SK-N-SH (cell line): ENCODE results near the gene CCSER1. TPM values are rescaled to one million over a fixed set of nuclear protein-coding genes. Genes with fewer than 3 reads are reported as not detected.
A peak's percentile ranks its signal among the peaks of the same experiment; 100 is the strongest.

Source experiments
- CTCF ChIA-PET: fragments of 300-600, 350-600 bp; formaldehyde crosslinking; extraction: SDS; loops from one replicate; lab custom pipeline; 2021; lab: Yijun Ruan, JAX
- POLR2A ChIA-PET: fragments of 350-600 bp; sonication (Branson Sonifier 250); formaldehyde crosslinking; extraction: SDS; loops from one replicate; lab custom pipeline; 2020; ENCODE audit warnings: antibody characterized with exemption, inconsistent platforms; lab: Yijun Ruan, JAX
- DNase-seq: peaks from one replicate; pipeline ENCODE4 v3.0.0; 2012
- H2AFZ ChIP-seq: fragments of 200-600 bp; sonication (generic); 2 replicates; pipeline ENCODE4 v1.8.1; 2016; ENCODE audit warnings: antibody characterized with exemption, mild to moderate bottlenecking, low read depth
- H3F3A ChIP-seq: fragments of 200-600 bp; sonication (generic); replicated peaks from 2 replicates; pipeline ENCODE3; 2016; ENCODE audit warnings: antibody characterized with exemption, mild to moderate bottlenecking; ENCODE audit not compliant: insufficient read depth
- H3K27ac ChIP-seq, 2 experiments: fragments of 200-500 bp in 1 of 2; fragments of 200-600 bp in 1 of 2; sonication (Bioruptor generic) in 1 of 2; sonication (generic), shearing (Covaris generic) in 1 of 2; 2 replicates each; pipeline versions ENCODE4 v1.5.1 to v1.6.1; 2014 to 2016; ENCODE audit warnings: low read depth in 2 of 2, inconsistent platforms in 1 of 2, low read length in 1 of 2, mild to moderate bottlenecking in 1 of 2, mixed read lengths in 1 of 2
- H3K27me3 ChIP-seq: fragments of 200-600 bp; sonication (generic), shearing (Covaris generic); 2 replicates; pipeline ENCODE4 v1.6.1; 2016; ENCODE audit warnings: mixed run types; ENCODE audit not compliant: insufficient read depth
- H3K36me3 ChIP-seq, 2 experiments: fragments of 200-500 bp in 1 of 2; fragments of 200-600 bp in 1 of 2; sonication (Bioruptor generic) in 1 of 2; sonication (generic) in 1 of 2; replicated peaks in 1 of 2; 2 replicates each; pipeline versions ENCODE3 to v1.5.1; 2014 to 2016; ENCODE audit warnings: low read length in 1 of 2, mild to moderate bottlenecking in 1 of 2; ENCODE audit not compliant: insufficient read depth in 2 of 2, control insufficient read depth in 1 of 2
- H3K4me1 ChIP-seq, 2 experiments: fragments of 200-500 bp in 1 of 2; fragments of 200-600 bp in 1 of 2; sonication (Bioruptor generic) in 1 of 2; sonication (generic), shearing (Covaris generic) in 1 of 2; 2 replicates each; pipeline versions ENCODE4 v1.5.1 to v1.6.1; 2014 to 2016; ENCODE audit warnings: low read depth in 1 of 2, low read length in 1 of 2, mixed run types in 1 of 2; ENCODE audit not compliant: insufficient read depth in 2 of 2, control insufficient read depth in 1 of 2
- H3K4me2 ChIP-seq: fragments of 200-600 bp; sonication (generic), shearing (Covaris generic); 2 replicates; pipeline ENCODE4 v1.6.1; 2017; ENCODE audit warnings: mixed run types
- H3K4me3 ChIP-seq, 2 experiments: fragments of 200-500 bp in 1 of 2; fragments of 200-600 bp in 1 of 2; sonication (Bioruptor generic) in 1 of 2; sonication (generic), shearing (Covaris generic) in 1 of 2; 2 replicates each; pipeline versions ENCODE4 v1.5.1 to v1.8.1; 2014 to 2016; ENCODE audit warnings: low read depth in 2 of 2, inconsistent platforms in 1 of 2, low read length in 1 of 2, mild to moderate bottlenecking in 1 of 2, mixed read lengths in 1 of 2, moderate library complexity in 1 of 2
- H3K79me2 ChIP-seq: fragments of 200-600 bp; sonication (generic); 2 replicates; pipeline ENCODE4 v1.8.1; 2017; ENCODE audit warnings: mild to moderate bottlenecking; ENCODE audit not compliant: insufficient read depth
- H3K9ac ChIP-seq: fragments of 200-600 bp; sonication (generic); 2 replicates; pipeline ENCODE4 v1.6.1; 2017; ENCODE audit warnings: mixed run types
- H3K9me2 ChIP-seq: fragments of 200-600 bp; sonication (generic); 2 replicates; pipeline ENCODE4 v1.6.1; 2017; ENCODE audit warnings: mixed run types
- H3K9me3 ChIP-seq: fragments of 200-600 bp; sonication (generic); 2 replicates; pipeline ENCODE4 v1.6.1; 2017; ENCODE audit warnings: mixed run types, mild to moderate bottlenecking, moderate library complexity
- H4K20me1 ChIP-seq: fragments of 200-600 bp; sonication (generic); 2 replicates; pipeline ENCODE4 v1.6.1; 2017; ENCODE audit warnings: mild to moderate bottlenecking, mixed run types; ENCODE audit not compliant: insufficient read depth
- CHD2 ChIP-seq: fragments of 150-350 bp; IDR thresholded peaks from 2 replicates; pipeline ENCODE4 v1.6.1; 2018; ENCODE audit warnings: low read length; ENCODE audit not compliant: partially characterized antibody
- ELF1 ChIP-seq: IDR thresholded peaks from 2 replicates; pipeline ENCODE4 v1.4.0; 2012
- EZH2phosphoT487 ChIP-seq: fragments of 200-600 bp; sonication (generic); IDR thresholded peaks from 2 replicates; pipeline ENCODE4 v1.6.1; 2017; ENCODE audit warnings: low read depth, mixed run types, mild to moderate bottlenecking, antibody characterized with exemption, moderate library complexity, borderline replicate concordance
- FOSL2 ChIP-seq: IDR thresholded peaks from 2 replicates; pipeline ENCODE4 v1.4.0; 2012; ENCODE audit warnings: low read depth, mild to moderate bottlenecking, moderate library complexity, borderline replicate concordance
- FOXJ3 ChIP-seq: sonication (generic); formaldehyde crosslinking; IDR thresholded peaks from 2 replicates; pipeline ENCODE4 v1.5.1; 2020; ENCODE audit warnings: mild to moderate bottlenecking, missing genetic modification reagents
- FOXM1 ChIP-seq: IDR thresholded peaks from 2 replicates; pipeline ENCODE4 v1.4.0; 2012; ENCODE audit warnings: low read depth, mild to moderate bottlenecking
- GABPA ChIP-seq: IDR thresholded peaks from 2 replicates; pipeline ENCODE4 v1.4.0; 2012; ENCODE audit warnings: low read depth, mild to moderate bottlenecking
- GATA2 ChIP-seq: sonication (generic); formaldehyde crosslinking; IDR thresholded peaks from 2 replicates; pipeline ENCODE4 v1.5.0; 2020; ENCODE audit warnings: mild to moderate bottlenecking, missing genetic modification reagents
- MEF2A ChIP-seq: IDR thresholded peaks from 2 replicates; pipeline ENCODE4 v1.4.0; 2012; ENCODE audit warnings: low read depth, borderline replicate concordance
- MXI1 ChIP-seq: IDR thresholded peaks from 2 replicates; pipeline ENCODE4 v1.6.1; 2012; ENCODE audit warnings: mild to moderate bottlenecking, low read depth, low read length, improper control_type of control experiment
- RAD21 ChIP-seq: IDR thresholded peaks from 2 replicates; pipeline ENCODE4 v1.6.1; 2012; ENCODE audit warnings: mild to moderate bottlenecking, low read length
- RFX5 ChIP-seq: IDR thresholded peaks from 2 replicates; pipeline ENCODE4 v1.6.1; 2012; ENCODE audit warnings: mild to moderate bottlenecking, improper control_type of control experiment, low read length
- SIN3A ChIP-seq: IDR thresholded peaks from 2 replicates; pipeline ENCODE4 v1.6.1; 2012; ENCODE audit warnings: low read depth, mild to moderate bottlenecking, low read length, moderate library complexity, borderline replicate concordance
- TCF12 ChIP-seq: IDR thresholded peaks from 2 replicates; pipeline ENCODE4 v1.4.0; 2012
- WGBS: methylation state at CpG from one replicate; pipeline ENCODE4 v1.1.6; 2017; ENCODE audit warnings: low lambda C conversion rate; 5-methylcytosine and 5-hydroxymethylcytosine counted together
- polyA plus RNA-seq, 3 experiments: library from polyadenylated mRNA; depleted of rRNA; stranded (reverse); fragments of >200 nt; gene quantifications; 2 replicates each; pipeline ENCODE4 v1.2.3, GENCODE V29; 2012
- TF ChIP-seq, protein P1 (sequence below): fragments of 150-350 bp; IDR thresholded peaks from 2 replicates; pipeline ENCODE4 v1.6.1; 2016; ENCODE audit warnings: mild to moderate bottlenecking, low read depth, low read length
- TF ChIP-seq, protein P2 (sequence below): IDR thresholded peaks from 2 replicates; pipeline ENCODE4 v1.4.0; 2012; ENCODE audit warnings: low read depth, borderline replicate concordance

CCSER1 gene
- polyA plus RNA-seq, 1 of the 3 experiments (the other 2 are of a cell fraction) = 0.05 TPM

DNA sequence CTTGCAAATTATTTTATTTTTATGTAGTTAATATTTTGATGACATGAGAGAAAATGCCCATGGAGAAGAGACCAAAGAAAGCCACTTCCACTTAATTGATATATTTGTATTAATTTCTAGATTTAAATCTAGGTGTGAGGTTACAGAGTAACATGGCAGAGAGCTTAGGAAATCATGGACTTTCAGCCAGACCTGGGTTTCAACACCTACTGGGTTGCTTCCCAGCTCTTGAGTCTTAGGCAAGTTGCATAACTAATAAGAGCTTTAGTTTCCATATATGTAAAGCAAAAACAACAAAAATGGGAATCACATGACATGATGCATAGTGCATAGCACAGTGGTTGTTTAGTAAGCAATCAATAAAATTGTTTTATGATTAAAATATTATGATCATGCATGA is 413.3 kb downstream of the CCSER1 start:
- TF ChIP-seq FOXJ3 (no peak), GABPA (no peak), RFX5 (no peak), RAD21 (no peak), FOXM1 (no peak)
- Histone ChIP-seq H3K36me3 (no peaks in the 10 kb centered on the region), H3K27ac (no peak overlapping the region), H4K20me1 (no peaks in the 10 kb centered on the region), H3F3A (no peaks in the 10 kb centered on the region), H3K4me2 (no peak overlapping the region), H3K27me3 (no peaks in the 10 kb centered on the region), H2AFZ (no peak overlapping the region), H3K4me3 (no peak overlapping the region), H3K9ac (no peak overlapping the region), H3K9me2 (no peaks in the 10 kb centered on the region), H3K79me2 (no peaks in the 10 kb centered on the region), H3K4me1 (peaks cover 0 to 14% of the 10 kb centered on the region in 2 experiments; a peak in 2 of 4 replicates), H3K9me3 (no peaks in the 10 kb centered on the region; the same call in 1 of the 2 replicates)
- DNase-seq = no peak
- CTCF ChIA-PET = no interaction called here
- POLR2A ChIA-PET = no interaction called here

DNA sequence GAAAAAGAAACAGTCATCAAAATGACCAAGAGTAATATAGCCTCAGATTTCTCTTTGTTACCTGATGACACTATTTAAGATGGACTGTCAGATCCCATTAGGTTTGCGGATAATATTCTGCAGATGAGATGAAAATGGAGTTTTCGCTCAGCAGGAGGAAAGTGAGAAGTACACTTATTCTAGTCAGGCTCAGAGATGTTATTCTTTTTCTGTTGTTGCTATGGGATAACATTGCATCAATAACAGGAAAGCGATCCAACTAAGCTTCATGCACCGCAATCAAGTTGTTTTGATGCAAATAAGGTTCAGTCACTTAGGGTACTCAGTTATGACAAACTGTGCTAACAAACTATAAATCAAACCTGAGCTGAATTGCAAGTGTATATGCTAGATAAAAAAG is 415.0 kb downstream of the CCSER1 start:
- no peaks in the 10 kb centered on the region for H3F3A ChIP-seq
- POLR2A ChIA-PET = no interaction called here
- no peak overlapping the region for H3K27ac ChIP-seq
- CTCF ChIA-PET = no interaction called here
- no peak overlapping the region for H3K4me2 ChIP-seq
- H3K36me3 ChIP-seq = no peaks in the 10 kb centered on the region
- H3K27me3 ChIP-seq = no peaks in the 10 kb centered on the region
- no peaks in the 10 kb centered on the region; the same call in 1 of the 2 replicates for H3K9me3 ChIP-seq
- no peaks in the 10 kb centered on the region for H3K9me2 ChIP-seq
- peaks cover 0 to 14% of the 10 kb centered on the region in 2 experiments; a peak in 2 of 4 replicates for H3K4me1 ChIP-seq
- 88% methylated on average over 4 of the region's 4 CpGs for WGBS
- no peaks in the 10 kb centered on the region for H4K20me1 ChIP-seq
- no peak overlapping the region for H3K4me3 ChIP-seq
- TF ChIP-seq MXI1 (no peak), TCF12 (no peak), GATA2 (no peak), SIN3A (no peak), GABPA (no peak), CHD2 (no peak), FOSL2 (no peak), RAD21 (no peak), ELF1 (no peak), EZH2phosphoT487 (no peak)
- DNase-seq = no peak
- no peaks in the 10 kb centered on the region for H3K79me2 ChIP-seq
- no peak overlapping the region for H3K9ac ChIP-seq
- H2AFZ ChIP-seq = no peak overlapping the region

DNA sequence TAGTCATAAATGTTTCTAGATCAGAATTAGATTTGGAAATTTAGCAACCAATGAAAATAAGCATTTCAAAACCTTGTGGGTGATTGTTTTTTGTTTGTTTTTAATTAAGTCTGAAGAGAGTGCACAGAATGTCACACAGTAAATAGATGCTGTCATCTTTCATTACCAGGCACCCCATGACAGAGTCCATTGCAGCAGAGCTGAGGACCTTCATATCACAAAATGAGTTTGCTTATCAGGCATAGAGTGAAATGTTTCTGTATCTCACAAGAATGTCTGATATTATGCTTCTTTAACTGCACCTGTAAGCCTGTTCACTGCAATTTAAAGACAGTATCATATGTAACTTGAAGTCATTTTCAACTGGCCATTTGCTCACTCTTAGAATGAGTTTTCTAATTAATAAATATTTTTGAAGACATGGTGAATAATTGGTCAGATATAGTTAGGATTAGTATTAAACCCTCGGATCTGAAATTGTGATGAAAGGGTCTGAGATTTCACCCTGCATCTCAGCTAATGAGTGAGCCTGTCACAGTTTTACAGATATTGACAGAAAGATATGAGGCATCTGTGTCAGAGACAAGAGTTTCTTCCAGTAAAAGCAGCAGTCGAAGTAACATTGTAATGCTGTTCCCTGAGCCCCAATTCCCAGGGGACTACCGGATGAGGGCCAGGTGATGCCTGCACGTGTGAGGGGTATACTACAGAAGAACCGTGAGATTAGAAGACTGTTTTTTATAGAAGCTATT is 416.4 kb downstream of the CCSER1 start:
- H3K4me3 ChIP-seq = no peak overlapping the region
- H3K9me3 ChIP-seq = no peaks in the 10 kb centered on the region; the same call in 1 of the 2 replicates
- ChIA-PET POLR2A (no interaction called here), CTCF (interaction anchor here (1.4 to 1.5 kb wide), 2 partner anchors 125 to 186 kb away, joined by 3 to 6 read pairs; no protein-coding TSS in a partner anchor)
- DNase-seq = peak; percentile 28
- 20% methylated on average over 5 of the region's 5 CpGs for WGBS
- no peaks in the 10 kb centered on the region for H3K27me3 ChIP-seq
- no peaks in the 10 kb centered on the region for H3K9me2 ChIP-seq
- no peaks in the 10 kb centered on the region for H3K36me3 ChIP-seq
- H3F3A ChIP-seq = no peaks in the 10 kb centered on the region
- H3K27ac ChIP-seq = no peak overlapping the region
- no peak overlapping the region for H3K9ac ChIP-seq
- H3K4me1 ChIP-seq = peaks cover 0 to 14% of the 10 kb centered on the region in 2 experiments; a peak in 2 of 4 replicates
- no peak overlapping the region for H2AFZ ChIP-seq
- H3K4me2 ChIP-seq = no peak overlapping the region
- no peaks in the 10 kb centered on the region for H4K20me1 ChIP-seq
- no peaks in the 10 kb centered on the region for H3K79me2 ChIP-seq
- TF ChIP-seq, protein P1, sequence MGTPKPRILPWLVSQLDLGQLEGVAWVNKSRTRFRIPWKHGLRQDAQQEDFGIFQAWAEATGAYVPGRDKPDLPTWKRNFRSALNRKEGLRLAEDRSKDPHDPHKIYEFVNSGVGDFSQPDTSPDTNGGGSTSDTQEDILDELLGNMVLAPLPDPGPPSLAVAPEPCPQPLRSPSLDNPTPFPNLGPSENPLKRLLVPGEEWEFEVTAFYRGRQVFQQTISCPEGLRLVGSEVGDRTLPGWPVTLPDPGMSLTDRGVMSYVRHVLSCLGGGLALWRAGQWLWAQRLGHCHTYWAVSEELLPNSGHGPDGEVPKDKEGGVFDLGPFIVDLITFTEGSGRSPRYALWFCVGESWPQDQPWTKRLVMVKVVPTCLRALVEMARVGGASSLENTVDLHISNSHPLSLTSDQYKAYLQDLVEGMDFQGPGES = no peak
- TF ChIP-seq MEF2A (no peak), GATA2 (peak; percentile 89)
- TF ChIP-seq, protein P2, sequence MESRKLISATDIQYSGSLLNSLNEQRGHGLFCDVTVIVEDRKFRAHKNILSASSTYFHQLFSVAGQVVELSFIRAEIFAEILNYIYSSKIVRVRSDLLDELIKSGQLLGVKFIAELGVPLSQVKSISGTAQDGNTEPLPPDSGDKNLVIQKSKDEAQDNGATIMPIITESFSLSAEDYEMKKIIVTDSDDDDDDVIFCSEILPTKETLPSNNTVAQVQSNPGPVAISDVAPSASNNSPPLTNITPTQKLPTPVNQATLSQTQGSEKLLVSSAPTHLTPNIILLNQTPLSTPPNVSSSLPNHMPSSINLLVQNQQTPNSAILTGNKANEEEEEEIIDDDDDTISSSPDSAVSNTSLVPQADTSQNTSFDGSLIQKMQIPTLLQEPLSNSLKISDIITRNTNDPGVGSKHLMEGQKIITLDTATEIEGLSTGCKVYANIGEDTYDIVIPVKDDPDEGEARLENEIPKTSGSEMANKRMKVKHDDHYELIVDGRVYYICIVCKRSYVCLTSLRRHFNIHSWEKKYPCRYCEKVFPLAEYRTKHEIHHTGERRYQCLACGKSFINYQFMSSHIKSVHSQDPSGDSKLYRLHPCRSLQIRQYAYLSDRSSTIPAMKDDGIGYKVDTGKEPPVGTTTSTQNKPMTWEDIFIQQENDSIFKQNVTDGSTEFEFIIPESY = no peak
